Activated naive CD4-positive, alpha-beta T cell treated with anti-CD3 and anti-CD28 coated beads, Interleukin-2, amount 50 U/mL, for 72 hours (primary cell): Measurements from ENCODE around the gene ACIN1. TPM values are rescaled to one million over a fixed set of nuclear protein-coding genes. Genes with fewer than 3 reads are reported as not detected.
A peak's percentile ranks its signal among the peaks of the same experiment; 100 is the strongest.

ENCODE experiments used
- ATAC-seq, 2 donors: fragments of 150-1000 bp; cut with Tn5 transposase; 2 replicates each; pipeline ENCODE4 v1.10.0; 2021; ENCODE audit warnings: mild to moderate bottlenecking in 2 of 2, moderate library complexity in 2 of 2
- DNase-seq, 2 donors: peaks; one replicate each; pipeline ENCODE4 v3.0.0; 2021 to 2022; ENCODE audit warnings: low spot score in 2 of 2
- H3K27ac Mint-ChIP-seq, 2 donors: one replicate each; pipeline ENCODE4 v1.8.0; 2022; ENCODE audit warnings: mild to moderate bottlenecking in 2 of 2, mixed read lengths in 2 of 2
- H3K36me3 Mint-ChIP-seq, 2 donors: one replicate each; pipeline ENCODE4 v1.8.0; 2022; ENCODE audit warnings: mixed read lengths in 2 of 2
- H3K9me3 Mint-ChIP-seq, 2 donors: one replicate each; pipeline ENCODE4 v1.8.0; 2022; ENCODE audit warnings: mixed read lengths in 2 of 2
- total RNA-seq, 2 donors: library from RNA; stranded (reverse); gene quantifications; one replicate each; pipeline ENCODE4 v1.2.3, GENCODE V29; 2022

The ACIN1 gene
- total RNA-seq, 2 donors from 2014 or later: 187 to 191 TPM

DNA sequence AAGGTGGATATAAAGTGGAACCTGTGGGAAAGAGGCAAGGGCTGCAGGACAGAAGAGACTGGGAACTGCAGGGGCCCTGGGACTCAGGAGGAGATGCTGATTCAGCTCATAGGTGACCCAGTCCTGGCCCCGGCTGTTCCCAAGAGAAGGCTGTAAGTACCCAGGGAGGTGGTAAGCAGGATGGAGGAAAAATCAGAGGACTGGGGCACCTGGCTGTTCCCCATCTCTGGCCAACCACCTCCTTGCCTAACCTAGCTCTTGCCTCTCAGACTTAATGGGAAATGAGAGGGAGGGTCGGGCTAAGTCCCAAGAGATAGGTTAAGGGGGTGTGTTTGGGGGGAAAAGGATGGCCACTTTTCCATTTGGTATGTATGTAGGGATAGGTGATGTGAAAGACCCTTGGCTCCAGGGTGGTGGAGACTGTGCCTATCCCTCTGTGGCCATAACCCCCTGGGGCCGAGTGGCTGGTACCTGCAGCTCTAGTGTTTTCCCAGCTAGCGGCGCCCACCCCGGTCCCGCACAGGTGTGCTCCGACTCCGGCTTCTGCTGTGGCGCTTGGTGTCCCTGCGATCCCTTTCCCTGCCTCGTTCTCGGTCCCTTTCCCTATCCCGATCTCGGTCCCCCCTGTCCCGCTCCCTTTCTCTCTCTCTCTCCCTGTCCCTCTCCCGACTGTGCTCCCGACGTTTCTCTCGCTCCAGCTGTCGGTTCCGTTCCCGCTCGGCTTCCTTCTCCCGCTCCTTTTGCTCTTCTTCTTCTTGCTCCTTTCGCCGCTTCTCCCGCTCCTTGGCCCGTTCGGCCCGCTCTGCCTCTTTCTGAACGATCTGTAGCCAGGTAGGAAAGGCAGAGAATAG lies 36.1 kb downstream of the ACIN1 start:
- no peaks in the 10 kb centered on the region for H3K9me3 Mint-ChIP-seq
- DNase-seq (no peak), ATAC-seq (no peak)
- peaks cover 4 to 11% of the 10 kb centered on the region in 2 donors for H3K36me3 Mint-ChIP-seq
- peak overlapping the region in 1 of 2 donors; percentile 75 for H3K27ac Mint-ChIP-seq

DNA sequence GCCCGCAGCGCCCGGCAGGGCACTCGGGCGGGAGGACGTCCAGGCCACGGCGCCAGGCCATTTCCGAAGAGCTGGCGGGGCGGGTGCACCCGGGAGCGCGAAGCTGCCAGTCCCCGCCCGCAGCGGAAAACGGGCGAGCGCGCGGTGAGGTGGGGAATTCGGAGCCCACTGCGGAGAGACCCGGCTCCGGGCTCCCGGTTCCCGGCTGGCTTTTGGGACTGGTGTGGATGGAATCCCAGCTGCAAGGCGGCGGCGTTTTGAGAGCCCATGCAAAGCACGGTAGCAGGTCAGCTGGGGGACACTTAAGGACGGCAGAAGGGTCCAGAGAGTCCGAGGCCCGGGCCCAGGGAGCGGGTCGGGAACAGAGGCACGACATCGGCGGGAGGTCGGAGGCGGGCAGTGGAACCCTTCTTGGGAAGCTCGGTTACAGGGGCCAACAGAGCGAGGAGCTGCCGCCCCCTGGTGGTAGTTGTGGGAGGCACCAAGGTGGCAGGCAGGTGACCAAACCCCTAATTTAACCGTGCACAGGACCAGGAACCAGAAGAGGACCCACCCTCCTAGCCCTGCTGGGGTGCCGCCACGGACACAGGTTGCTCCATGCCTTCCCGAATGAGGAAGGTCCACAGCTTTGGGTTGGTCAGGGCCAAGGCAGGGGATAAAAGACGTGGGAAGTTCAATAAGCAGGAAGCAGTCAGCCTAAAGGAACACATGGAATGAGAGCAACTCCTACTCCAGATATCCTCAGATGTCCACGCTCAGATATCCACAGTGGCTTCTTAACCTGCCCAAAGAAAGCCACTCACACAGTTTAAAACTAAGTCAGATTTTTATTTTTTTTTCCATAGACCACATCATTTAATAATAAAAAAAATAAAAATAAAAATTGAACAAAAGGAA lies 36.9 kb downstream of the ACIN1 start:
- peaks cover 0 to 6% of the 10 kb centered on the region in 2 donors for H3K36me3 Mint-ChIP-seq
- H3K27ac Mint-ChIP-seq: peak overlapping the region in 1 of 2 donors; percentile 81
- ATAC-seq (peak; percentile 73 to 75), DNase-seq (peak; percentile 87 to 90)
- no peaks in the 10 kb centered on the region for H3K9me3 Mint-ChIP-seq

DNA sequence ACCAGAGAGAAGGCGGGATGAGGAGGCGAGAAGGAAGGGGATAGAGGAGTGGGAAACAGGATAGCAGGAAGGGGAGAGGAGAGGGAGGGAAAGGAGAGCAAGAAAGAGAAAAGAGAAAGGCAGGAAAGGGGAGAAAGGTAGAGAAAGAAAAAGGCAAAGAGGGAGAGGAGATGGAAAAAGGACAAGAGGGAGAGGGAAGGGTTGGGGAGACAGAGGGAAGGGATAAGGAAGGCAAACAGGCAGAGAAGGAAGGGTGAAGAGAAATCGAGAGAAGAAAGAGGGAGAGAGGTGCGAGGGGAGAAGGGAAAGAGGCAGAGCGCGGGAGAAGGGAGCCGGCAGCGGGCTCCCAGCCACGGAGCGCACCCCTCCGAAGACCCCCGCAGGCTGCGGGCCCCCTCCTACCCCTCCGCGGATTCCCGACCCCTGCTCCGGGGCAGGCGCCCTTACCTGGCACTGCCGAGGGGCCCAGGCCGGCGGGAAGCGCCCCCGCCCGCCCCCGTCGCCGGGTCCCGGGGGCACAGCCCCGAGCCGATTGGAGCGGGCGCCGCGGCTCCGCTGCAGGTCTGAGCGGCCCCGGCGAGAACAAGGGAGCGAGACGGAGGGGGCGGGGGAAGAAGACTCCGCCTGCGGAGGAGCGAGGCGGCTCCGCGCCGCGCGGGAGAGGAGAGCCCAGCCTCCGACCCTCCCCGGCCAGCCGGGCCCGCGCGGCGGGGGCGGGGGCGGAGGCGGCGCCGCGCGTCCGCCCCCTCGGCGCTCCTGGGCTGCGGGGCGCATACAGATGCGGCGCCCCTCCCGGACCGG lies 37.8 kb downstream of the ACIN1 start, which contains the start of gene CDH24:
CDH24 (minus strand) TSS at position 565 of the 801 bp plus-strand sequence. CDS start 1,787 bp downstream, outside the sequence.
- ATAC-seq (peak; percentile 62 to 80), DNase-seq (peak; percentile 67 to 74)
- Mint-ChIP-seq H3K27ac (peak within 1 kb of the TSS in 1 of 2 donors; percentile 81), H3K36me3 (peaks cover 0 to under 1% of the 10 kb centered on the region in 2 donors), H3K9me3 (no peaks in the 10 kb centered on the region)

DNA sequence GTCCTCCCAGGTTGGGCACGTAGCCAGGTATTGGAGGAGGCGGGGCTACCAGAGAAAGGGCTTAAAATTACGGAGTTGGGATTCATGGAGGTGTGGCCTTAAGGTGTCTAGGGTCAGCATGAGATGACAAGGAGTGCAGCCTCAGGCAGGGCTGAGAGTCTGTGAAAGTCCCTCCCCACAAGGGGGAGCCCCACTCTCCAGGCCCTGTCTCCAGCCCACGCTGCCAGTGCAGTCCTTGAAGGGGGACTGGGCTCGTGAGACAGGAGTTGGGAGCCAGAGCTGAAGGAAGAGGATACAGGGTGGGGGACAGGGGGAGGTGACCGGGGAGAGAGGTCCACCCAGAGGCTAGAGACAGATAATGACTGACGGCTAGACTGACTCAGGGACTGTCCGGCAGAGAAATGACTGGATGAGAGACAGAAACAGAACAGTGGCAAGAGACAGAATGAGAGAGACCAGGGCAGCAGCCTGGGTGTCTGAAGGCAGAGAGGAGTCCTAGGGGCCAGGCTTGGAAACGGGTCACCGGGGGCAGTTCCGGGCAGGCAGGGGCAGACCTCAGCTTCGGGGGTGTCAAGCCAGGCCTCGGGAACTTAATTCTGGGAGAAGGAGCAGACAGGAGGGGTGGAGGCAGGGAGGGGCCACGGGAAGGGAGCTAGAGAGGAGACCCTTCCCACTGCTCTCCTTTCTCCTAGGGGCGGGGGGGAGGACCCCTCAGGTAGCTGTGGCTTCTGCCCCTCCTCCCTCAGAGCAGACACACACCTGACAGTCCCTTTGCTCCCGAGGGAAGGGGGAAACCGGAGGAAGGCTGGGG lies 38.6 kb downstream of the ACIN1 start:
- ATAC-seq: peak; percentile 65 to 75
- Mint-ChIP-seq H3K36me3 (no peaks in the 10 kb centered on the region), H3K9me3 (no peaks in the 10 kb centered on the region), H3K27ac (peak overlapping the region in 1 of 2 donors; percentile 10)
- peak; percentile 66 to 74 for DNase-seq

DNA sequence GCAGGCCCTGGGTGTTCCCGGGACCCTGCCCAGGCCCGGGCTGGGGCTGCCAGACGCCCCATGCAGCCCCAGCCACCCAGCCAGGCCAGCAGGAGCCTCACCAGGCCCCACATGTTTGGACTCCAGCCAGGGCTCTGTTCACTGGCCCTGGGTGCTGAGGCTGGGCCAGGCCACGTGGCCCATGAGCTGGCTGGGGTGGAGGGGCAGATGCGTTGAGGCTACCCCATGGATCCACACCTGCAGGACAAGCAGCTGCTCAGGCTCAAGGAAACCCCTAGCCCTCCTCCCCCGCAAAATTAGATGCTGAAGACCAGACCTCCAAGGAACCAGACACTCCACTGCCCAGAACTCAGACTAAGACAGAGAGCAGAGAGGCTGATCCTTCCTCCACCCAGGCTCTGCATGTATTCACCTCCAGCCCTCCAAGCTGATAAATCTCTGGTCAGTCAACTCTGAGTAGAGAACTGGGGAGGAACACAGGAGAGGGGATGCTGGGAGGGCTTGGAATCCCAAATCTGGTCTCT lies 39.3 kb downstream of the ACIN1 start:
- ATAC-seq (no peak), DNase-seq (no peak)
- H3K36me3 Mint-ChIP-seq: no peaks in the 10 kb centered on the region
- H3K27ac Mint-ChIP-seq: no peak overlapping the region
- no peaks in the 10 kb centered on the region for H3K9me3 Mint-ChIP-seq

- DNase-seq (no peak), ATAC-seq (no peak)
- Mint-ChIP-seq H3K27ac (no peak overlapping the region), H3K9me3 (no peaks in the 10 kb centered on the region), H3K36me3 (no peaks in the 10 kb centered on the region)
Measured at GRCh38 chr14:23055147-23055550, 39.8 kb downstream of the ACIN1 start.

- Mint-ChIP-seq H3K27ac (no peak overlapping the region), H3K36me3 (no peaks in the 10 kb centered on the region), H3K9me3 (no peaks in the 10 kb centered on the region)
- DNase-seq: peak in 1 of 2 donors; percentile 54
- no peak for ATAC-seq
Measured at GRCh38 chr14:23054000-23054811, 40.7 kb downstream of the ACIN1 start.

DNA sequence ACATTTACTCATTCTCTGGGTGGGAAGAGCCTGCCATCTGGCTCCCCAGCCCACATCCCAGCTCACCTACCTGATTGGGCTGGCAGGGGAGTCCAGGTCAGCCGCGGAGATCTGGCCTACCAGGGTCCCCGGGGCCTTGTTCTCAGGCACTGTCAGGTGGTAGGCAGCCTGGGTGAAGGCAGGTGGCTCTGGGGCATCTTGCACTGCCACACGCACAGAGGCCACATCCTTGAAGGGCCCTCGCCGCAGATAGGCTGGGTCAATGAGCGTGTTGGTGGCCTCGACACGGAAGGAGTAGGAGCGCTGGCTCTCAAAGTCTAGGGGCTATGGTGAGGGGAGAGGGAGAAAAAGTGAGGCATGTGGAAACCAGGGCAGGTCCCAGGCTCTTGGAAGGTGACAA lies 41.5 kb downstream of the ACIN1 start:
- Mint-ChIP-seq H3K36me3 (no peaks in the 10 kb centered on the region), H3K27ac (no peak overlapping the region), H3K9me3 (no peaks in the 10 kb centered on the region)
- no peak for DNase-seq
- no peak for ATAC-seq

DNA sequence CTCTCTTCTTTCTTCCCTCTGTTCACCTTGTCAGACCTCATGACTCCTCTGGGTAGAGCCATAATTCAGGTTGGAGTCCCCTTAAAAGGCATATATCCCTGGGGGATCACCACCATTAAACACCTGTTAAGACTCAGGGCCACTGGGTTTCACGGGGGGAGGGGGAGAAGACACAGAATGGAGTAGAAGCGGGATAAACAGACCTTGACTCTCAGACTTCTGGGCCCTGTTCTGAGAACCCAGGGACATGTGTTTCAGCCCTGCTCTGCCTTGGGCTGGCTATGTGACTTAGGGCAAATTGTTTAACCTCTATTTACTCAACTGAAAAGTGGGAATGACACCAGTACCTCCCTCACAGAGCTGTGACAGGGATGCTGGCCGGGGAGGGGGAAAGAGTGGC lies 42.3 kb downstream of the ACIN1 start:
- ATAC-seq (no peak), DNase-seq (no peak)
- no peak overlapping the region for H3K27ac Mint-ChIP-seq
- H3K36me3 Mint-ChIP-seq: no peaks in the 10 kb centered on the region
- no peaks in the 10 kb centered on the region for H3K9me3 Mint-ChIP-seq

DNA sequence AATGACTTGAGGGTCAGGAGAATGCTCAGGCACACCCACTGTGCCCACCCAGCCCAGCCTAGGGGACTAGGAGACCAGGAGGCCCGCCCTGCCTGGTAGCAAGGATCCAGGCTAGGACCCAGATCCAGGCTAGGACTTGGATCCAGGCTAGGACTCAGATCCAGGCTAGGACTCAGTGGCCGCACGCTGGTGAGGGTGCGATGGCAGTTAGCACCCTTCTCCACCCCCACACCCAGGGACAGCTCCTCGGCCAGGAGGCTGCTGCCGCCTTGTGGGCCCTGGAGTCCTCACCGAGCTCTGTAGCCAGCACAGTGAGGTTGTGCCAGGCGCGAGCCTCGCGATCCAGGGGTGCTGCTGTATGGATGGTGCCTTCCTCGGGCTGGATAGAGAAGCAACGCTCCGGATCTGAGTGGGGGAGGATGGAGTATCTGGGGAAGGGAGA lies 42.7 kb downstream of the ACIN1 start:
- H3K27ac Mint-ChIP-seq: no peak overlapping the region
- H3K9me3 Mint-ChIP-seq: no peaks in the 10 kb centered on the region
- H3K36me3 Mint-ChIP-seq: no peaks in the 10 kb centered on the region
- DNase-seq (no peak), ATAC-seq (no peak)

GRCh38 chr14:23051141-23052057 lies 43.5 kb downstream of the ACIN1 start:
- no peaks in the 10 kb centered on the region for H3K9me3 Mint-ChIP-seq
- no peak overlapping the region for H3K27ac Mint-ChIP-seq
- ATAC-seq: no peak

DNA sequence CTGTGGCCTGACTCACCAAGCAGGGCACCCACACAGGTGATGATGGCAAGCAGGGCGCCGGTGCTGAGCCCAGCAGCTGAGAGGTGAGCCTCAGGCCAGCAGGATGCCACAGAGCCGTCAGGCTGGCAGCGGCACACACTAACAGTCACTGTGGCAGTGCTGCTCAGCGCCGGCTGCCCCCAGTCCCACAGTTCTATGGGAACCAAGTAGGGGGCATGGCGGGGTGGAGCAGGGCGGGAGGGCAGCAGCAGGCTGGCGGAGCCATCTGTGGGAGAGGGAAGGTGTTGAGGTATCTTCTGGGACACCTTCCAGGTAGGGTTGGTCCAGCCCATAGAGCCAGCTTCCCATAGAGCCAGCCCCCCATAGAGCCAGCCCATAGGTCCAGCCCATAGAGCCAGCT lies 45.9 kb downstream of the ACIN1 start:
- H3K27ac Mint-ChIP-seq: no peak overlapping the region
- DNase-seq (no peak), ATAC-seq (no peak)
- H3K36me3 Mint-ChIP-seq: no peaks in the 10 kb centered on the region
- no peaks in the 10 kb centered on the region for H3K9me3 Mint-ChIP-seq

More at GRCh38 chr14:23051141-23052057, 43.5 kb downstream of the ACIN1 start:
- no peak for DNase-seq
- no peaks in the 10 kb centered on the region for H3K36me3 Mint-ChIP-seq

DNA sequence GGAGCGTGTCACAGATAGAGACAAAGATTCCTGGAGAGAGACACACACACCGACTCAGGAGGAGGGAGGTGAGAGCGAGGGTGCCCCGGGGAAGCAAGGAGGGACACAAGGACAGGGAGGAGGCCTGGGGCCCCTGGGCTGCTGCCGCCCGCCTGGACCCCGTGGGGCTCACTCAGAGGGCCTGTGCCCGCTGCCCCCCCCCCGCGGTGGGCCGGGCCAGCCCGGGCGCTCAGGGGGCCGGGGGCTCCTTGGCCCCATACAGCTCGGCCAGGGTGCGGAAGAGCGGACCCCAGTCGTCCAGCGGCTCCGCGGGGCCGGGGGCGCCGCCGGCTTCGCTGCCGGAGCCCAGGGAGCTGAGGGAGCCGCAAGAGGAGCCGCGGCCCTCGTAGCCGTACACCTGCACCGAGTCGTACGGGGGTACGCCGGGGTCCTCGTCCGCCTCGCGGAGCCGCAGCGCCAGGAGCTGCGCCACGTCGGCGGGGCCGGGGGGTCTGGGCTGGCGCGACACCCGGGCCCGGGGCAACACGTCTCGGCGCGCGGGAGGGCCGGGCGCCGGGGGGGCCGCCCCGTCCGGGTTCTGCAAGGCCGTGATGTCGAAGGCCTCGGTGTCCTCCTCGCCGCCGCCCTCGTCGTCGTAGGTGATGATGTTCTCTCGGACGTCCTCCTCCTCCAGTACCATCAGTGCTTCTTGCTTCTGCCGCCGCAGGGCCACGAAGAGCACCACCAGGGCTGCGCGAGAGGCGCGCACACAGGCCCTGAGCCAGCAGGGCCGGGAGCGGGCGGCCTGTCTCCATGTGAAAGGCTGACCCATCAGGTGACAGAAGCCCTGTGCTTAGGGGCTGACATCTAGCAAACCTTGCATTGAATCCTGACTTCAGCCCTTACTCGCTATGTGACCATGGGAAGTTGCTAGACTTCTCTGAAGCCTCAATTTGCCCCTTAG lies 46.9 kb downstream of the ACIN1 start:
- Mint-ChIP-seq H3K36me3 (no peaks in the 10 kb centered on the region), H3K9me3 (no peaks in the 10 kb centered on the region), H3K27ac (no peak overlapping the region)
- no peak for DNase-seq
- ATAC-seq: no peak
